Measurements from ENCODE around the gene PPIF. TPM values are rescaled to one million over a fixed set of nuclear protein-coding genes. Genes with fewer than 3 reads are reported as not detected.

PPIF gene
- total and polyA plus RNA-seq, 4 experiments from 2014 or later, result 10.6 to 33.7 (median 19.7) TPM

DNA sequence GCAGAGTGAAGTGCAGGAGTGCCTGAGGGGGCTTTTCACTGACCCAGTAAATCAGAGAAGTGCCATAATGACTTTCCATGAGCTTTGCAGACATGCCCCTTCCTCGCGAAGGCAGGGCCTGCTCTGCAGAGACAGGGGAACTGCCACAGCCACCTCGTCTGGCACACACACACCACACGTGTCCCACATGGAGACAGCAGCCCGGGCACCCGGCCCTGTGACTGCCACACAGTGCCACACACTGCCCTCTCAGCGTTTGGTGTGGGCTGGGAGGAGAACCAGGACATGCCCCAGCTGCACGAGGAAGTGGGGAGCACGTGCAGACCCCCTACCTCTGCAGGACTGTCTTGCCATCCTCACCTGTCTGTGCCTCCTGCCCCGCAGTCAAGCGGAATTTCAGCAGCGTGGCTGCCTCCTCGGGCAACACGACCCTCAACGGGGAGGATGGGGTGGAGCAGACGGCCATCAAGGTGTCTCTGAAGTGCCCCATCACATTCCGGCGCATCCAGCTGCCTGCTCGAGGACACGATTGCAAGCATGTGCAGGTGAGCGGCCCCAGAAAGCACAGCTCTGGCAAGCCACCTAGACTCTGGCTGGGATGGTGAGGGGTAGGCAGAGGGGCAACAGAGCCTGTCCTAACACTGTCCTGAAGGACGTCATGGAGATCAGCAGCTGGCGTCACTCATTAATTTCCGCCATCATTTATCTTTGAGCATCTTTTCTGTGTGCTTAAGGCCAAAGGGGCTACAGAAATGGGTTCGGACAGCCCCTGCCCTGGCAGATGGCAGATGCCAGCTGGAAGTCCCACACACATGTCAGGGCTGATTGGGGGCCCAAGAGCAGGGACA lies 43.4 kb upstream of the PPIF start:
- Histone ChIP-seq H3K36me3 (ENCODE audit: insufficient read depth, low read length) (peaks cover 35% of the 10 kb centered on the region), H3K27me3 (ENCODE audit: insufficient read depth, low read length) (no peaks in the 10 kb centered on the region), H3K4me1 (ENCODE audit: insufficient read depth, low read length) (no peaks in the 10 kb centered on the region), H3K27ac (ENCODE audit: low read depth, low read length) (no peak overlapping the region), H3K9me3 (ENCODE audit: control insufficient read depth in 1 of 2, low read length in 2 of 2) (no peaks in the 10 kb centered on the region), H3K4me3 (ENCODE audit: low read length in 2 of 2) (no peak overlapping the region)
- intact Hi-C loops (cut with micrococcal nuclease), result no loop called here
- Mint-ChIP-seq H3K27me3 (no peaks in the 10 kb centered on the region), H3K4me1 (no peaks in the 10 kb centered on the region), H3K4me3 (no peak overlapping the region), H3K9me3 (no peaks in the 10 kb centered on the region), H3K36me3 (peaks cover 34 to 63% of the 10 kb centered on the region in 2 donors), H3K27ac (peak overlapping the region in 1 of 7 donors; percentile 29)
- ChIA-PET POLR2A (ENCODE audit: partially characterized antibody) (interaction anchor here (0.9 to 1.3 kb wide), 2 partner anchors 19 to 42 kb away, joined by 3 read pairs; no protein-coding TSS in a partner anchor), CTCF (ENCODE audit: partially characterized antibody) (interaction anchor here (0.5 kb wide), 1 partner anchor 164 kb away, joined by 4 read pairs; no protein-coding TSS in a partner anchor)
- no peak for DNase-seq

DNA sequence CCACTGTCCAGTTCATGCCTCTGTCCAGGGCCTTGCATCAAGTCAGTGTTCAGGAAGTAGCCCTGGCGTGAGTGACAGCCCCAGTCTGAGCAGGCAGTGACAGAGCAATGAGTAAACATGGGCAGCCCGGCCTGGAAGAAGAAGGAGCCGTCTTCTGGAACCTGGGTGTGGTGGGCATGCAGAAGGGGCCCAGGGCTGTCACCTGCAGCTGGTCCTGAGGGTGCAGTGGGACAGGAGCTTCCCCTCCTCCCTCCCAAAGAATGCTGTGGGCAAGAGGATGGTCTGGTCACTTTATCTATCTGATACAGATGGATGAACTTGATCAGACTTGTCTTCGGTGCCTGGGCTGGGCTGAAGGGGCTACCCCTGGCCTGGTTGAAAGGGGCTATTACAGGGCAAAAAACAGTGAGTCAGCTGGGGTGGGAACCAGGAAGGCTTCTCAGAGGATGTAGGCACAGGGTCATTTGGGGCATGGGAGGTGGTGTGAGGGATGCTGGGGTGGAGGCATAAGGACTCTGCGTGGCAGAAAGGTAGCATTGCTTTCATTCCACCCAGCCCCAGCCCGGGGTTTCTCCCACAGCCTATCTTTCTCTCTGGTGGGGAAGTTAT lies 42.7 kb upstream of the PPIF start:
- Histone ChIP-seq H3K9me3 (ENCODE audit: control insufficient read depth in 1 of 2, low read length in 2 of 2) (no peaks in the 10 kb centered on the region), H3K4me3 (ENCODE audit: low read length in 2 of 2) (no peak overlapping the region), H3K27me3 (ENCODE audit: insufficient read depth, low read length) (no peaks in the 10 kb centered on the region), H3K4me1 (ENCODE audit: insufficient read depth, low read length) (no peaks in the 10 kb centered on the region), H3K36me3 (ENCODE audit: insufficient read depth, low read length) (peaks cover 35% of the 10 kb centered on the region), H3K27ac (ENCODE audit: low read depth, low read length) (no peak overlapping the region)
- H3K4me3 Mint-ChIP-seq, result no peak overlapping the region
- ChIA-PET CTCF (ENCODE audit: partially characterized antibody) (interaction anchor here (0.5 kb wide), 1 partner anchor 163 kb away, joined by 4 read pairs; no protein-coding TSS in a partner anchor), POLR2A (ENCODE audit: partially characterized antibody) (interaction anchor here (0.9 kb wide), 1 partner anchor 18 kb away, joined by 3 read pairs; no protein-coding TSS in a partner anchor)
- DNase-seq, result no peak
- H3K36me3 Mint-ChIP-seq, result peaks cover 35 to 65% of the 10 kb centered on the region in 2 donors
- H3K27ac Mint-ChIP-seq, result peak overlapping the region in 1 of 7 donors; percentile 55
- H3K27me3 Mint-ChIP-seq, result no peaks in the 10 kb centered on the region
- intact Hi-C loops (cut with micrococcal nuclease), result no loop called here
- no peaks in the 10 kb centered on the region for H3K9me3 Mint-ChIP-seq
- no peaks in the 10 kb centered on the region for H3K4me1 Mint-ChIP-seq

DNA sequence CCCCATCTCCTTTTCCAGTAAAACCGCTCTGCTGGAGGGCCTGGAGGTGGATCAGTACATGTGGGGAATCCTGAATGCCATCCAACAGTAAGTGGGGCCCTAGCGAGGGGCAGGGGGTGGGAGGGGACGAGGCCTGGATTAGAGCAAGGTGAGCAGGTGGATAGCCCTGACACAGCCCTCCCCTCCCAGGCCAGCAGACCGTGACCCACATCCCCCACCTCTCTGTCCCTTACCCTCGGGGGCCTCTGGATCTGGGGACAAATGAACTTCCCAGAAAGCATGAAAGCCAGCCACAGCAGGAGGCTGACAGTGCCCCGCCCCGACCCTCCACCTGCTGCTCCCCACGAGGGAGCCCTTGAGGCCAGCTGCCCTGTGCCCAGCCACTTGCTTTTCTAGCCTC lies 41.8 kb upstream of the PPIF start:
- Histone ChIP-seq H3K27ac (ENCODE audit: low read depth, low read length) (no peak overlapping the region), H3K4me1 (ENCODE audit: insufficient read depth, low read length) (no peaks in the 10 kb centered on the region), H3K4me3 (ENCODE audit: low read length in 2 of 2) (no peak overlapping the region), H3K9me3 (ENCODE audit: control insufficient read depth in 1 of 2, low read length in 2 of 2) (no peaks in the 10 kb centered on the region), H3K36me3 (ENCODE audit: insufficient read depth, low read length) (peaks cover 27% of the 10 kb centered on the region), H3K27me3 (ENCODE audit: insufficient read depth, low read length) (no peaks in the 10 kb centered on the region)
- Mint-ChIP-seq H3K27me3 (no peaks in the 10 kb centered on the region), H3K4me3 (no peak overlapping the region), H3K27ac (no peak overlapping the region), H3K4me1 (no peaks in the 10 kb centered on the region), H3K36me3 (peaks cover 30 to 58% of the 10 kb centered on the region in 2 donors), H3K9me3 (no peaks in the 10 kb centered on the region)
- no peak for DNase-seq
- ChIA-PET POLR2A (ENCODE audit: partially characterized antibody) (no interaction called here), CTCF (ENCODE audit: partially characterized antibody) (no interaction called here)
- intact Hi-C loops (cut with micrococcal nuclease), result no loop called here

DNA sequence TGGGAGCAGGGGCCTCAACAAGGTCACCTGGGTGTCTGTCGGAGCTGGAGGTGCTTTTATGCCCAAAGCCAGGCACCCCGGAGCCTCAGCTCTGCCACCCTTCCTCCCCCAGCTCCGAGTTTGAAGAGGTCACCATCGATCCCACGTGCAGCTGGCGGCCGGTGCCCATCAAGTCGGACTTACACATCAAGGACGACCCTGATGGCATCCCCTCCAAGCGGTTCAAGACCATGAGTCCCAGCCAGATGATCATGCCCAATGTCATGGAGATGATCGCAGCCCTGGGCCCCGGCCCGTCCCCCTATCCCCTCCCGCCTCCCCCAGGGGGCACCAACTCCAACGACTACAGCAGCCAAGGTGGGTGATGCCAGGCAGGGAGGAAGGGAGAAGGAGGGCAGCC lies 41.3 kb upstream of the PPIF start:
- ChIA-PET POLR2A (ENCODE audit: partially characterized antibody) (no interaction called here), CTCF (ENCODE audit: partially characterized antibody) (no interaction called here)
- H3K36me3 Mint-ChIP-seq, result peaks cover 27 to 53% of the 10 kb centered on the region in 2 donors
- H3K4me1 Mint-ChIP-seq, result no peaks in the 10 kb centered on the region
- Histone ChIP-seq H3K9me3 (ENCODE audit: control insufficient read depth in 1 of 2, low read length in 2 of 2) (no peaks in the 10 kb centered on the region), H3K27me3 (ENCODE audit: insufficient read depth, low read length) (no peaks in the 10 kb centered on the region), H3K4me1 (ENCODE audit: insufficient read depth, low read length) (no peaks in the 10 kb centered on the region), H3K27ac (ENCODE audit: low read depth, low read length) (no peak overlapping the region), H3K36me3 (ENCODE audit: insufficient read depth, low read length) (peaks cover 26% of the 10 kb centered on the region), H3K4me3 (ENCODE audit: low read length in 2 of 2) (no peak overlapping the region)
- intact Hi-C loops (cut with micrococcal nuclease), result no loop called here
- H3K4me3 Mint-ChIP-seq, result no peak overlapping the region
- H3K27me3 Mint-ChIP-seq, result no peaks in the 10 kb centered on the region
- no peak for DNase-seq
- no peak overlapping the region for H3K27ac Mint-ChIP-seq
- H3K9me3 Mint-ChIP-seq, result no peaks in the 10 kb centered on the region

DNA sequence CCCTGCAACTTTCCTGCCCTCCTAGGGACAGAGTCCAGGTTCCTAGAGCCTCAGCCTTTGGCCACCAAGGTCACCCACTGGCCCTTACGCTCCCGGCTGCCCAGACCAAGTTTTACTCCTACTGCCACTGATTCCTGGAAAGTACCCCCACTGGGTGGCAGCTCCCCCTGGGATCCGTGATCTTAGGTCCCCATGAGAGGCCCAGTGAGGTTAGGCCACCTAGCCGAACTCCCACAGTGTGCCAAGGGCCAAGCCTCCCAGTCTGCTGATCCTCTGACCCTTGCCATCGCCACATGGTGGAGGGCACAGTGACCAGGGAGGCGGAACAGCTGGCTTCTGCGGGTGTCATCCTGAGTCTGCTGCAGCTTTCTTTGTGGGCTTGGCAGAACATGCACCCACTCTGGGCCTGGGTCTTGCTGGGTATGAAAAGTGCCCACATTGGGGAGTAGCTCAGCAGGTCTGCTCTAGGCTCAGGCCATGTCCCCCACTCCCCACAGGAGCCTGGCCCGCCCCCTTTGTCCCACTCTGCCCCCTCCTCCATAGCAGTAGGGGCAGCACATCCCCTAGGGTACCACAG lies 40.5 kb upstream of the PPIF start:
- Histone ChIP-seq H3K27ac (ENCODE audit: low read depth, low read length) (no peak overlapping the region), H3K27me3 (ENCODE audit: insufficient read depth, low read length) (no peaks in the 10 kb centered on the region), H3K9me3 (ENCODE audit: control insufficient read depth in 1 of 2, low read length in 2 of 2) (no peaks in the 10 kb centered on the region), H3K4me3 (ENCODE audit: low read length in 2 of 2) (no peak overlapping the region), H3K4me1 (ENCODE audit: insufficient read depth, low read length) (no peaks in the 10 kb centered on the region), H3K36me3 (ENCODE audit: insufficient read depth, low read length) (peaks cover 20% of the 10 kb centered on the region)
- Mint-ChIP-seq H3K27me3 (no peaks in the 10 kb centered on the region), H3K9me3 (no peaks in the 10 kb centered on the region), H3K4me3 (no peak overlapping the region), H3K27ac (no peak overlapping the region), H3K36me3 (peaks cover 20 to 46% of the 10 kb centered on the region in 2 donors), H3K4me1 (no peaks in the 10 kb centered on the region)
- POLR2A ChIA-PET (ENCODE audit: partially characterized antibody), result no interaction called here
- CTCF ChIA-PET (ENCODE audit: partially characterized antibody), result interaction anchor here (1.0 kb wide), 1 partner anchor 9 kb away, joined by 4 read pairs; no protein-coding TSS in a partner anchor
- intact Hi-C loops (cut with micrococcal nuclease), result no loop called here
- DNase-seq, result no peak

DNA sequence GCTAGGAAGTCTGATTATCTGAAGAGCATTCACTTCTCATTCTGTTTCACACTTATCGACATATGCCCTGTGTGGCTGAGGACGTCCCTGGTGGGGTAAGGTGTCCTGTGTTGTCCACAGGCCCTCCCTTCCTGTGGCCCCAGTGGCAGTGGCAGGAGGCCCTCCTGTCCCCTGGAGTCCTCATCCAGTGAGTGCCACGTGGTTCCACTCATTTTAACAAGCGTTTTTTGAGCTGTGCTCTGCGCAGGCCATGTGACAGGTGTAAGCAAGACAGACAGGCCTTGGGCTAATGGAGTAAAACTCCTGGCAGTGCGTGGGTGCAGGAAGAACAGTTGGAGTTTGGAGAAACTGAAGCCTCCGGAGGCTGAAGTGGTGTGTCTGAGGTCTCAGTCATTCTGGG lies 39.3 kb upstream of the PPIF start:
- Histone ChIP-seq H3K9me3 (ENCODE audit: control insufficient read depth in 1 of 2, low read length in 2 of 2) (no peaks in the 10 kb centered on the region), H3K36me3 (ENCODE audit: insufficient read depth, low read length) (peaks cover 20% of the 10 kb centered on the region), H3K4me1 (ENCODE audit: insufficient read depth, low read length) (no peaks in the 10 kb centered on the region), H3K27me3 (ENCODE audit: insufficient read depth, low read length) (no peaks in the 10 kb centered on the region), H3K4me3 (ENCODE audit: low read length in 2 of 2) (no peak overlapping the region), H3K27ac (ENCODE audit: low read depth, low read length) (no peak overlapping the region)
- ChIA-PET POLR2A (ENCODE audit: partially characterized antibody) (no interaction called here), CTCF (ENCODE audit: partially characterized antibody) (no interaction called here)
- DNase-seq, result no peak
- Mint-ChIP-seq H3K27ac (peak overlapping the region in 2 of 7 donors; percentile 22 to 75), H3K4me3 (peak overlapping the region in 1 of 8 donors; percentile 43), H3K27me3 (no peaks in the 10 kb centered on the region), H3K9me3 (no peaks in the 10 kb centered on the region), H3K4me1 (no peaks in the 10 kb centered on the region), H3K36me3 (peaks cover 20 to 50% of the 10 kb centered on the region in 2 donors)
- intact Hi-C loops (cut with micrococcal nuclease), result no loop called here

DNA sequence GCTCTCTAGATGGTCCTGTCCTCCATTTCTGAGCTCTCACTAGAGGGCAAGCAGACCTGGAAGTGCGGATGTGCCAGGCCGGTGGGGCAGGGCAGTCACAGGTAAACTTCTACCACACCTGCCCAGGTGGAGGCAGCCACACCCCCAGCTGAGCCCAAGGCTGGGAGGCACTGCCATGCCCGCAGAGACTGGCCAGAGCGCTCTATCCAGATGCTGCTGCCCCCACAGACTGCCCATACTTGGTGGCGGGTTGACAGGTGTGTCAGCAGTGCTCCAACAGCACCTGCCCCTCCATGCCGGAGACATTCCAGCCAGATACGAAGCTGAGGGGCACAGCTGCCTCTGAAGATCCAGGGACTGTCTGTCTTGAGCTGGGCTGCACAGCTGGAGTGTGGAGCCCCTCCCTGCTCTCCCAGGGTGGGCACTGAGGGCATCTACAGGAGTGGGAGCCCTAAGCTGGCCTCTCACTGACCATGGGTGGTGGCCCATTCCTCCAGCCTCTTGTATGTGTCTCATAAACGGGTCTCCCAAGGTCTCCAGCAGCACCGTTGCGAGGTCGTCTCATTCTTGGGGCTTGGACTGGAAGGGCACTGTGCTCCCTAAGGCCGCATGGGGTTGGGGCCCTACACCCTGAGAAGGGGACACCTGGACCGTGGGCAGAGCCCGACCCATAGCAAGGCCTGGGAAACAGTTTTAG lies 38.2 kb upstream of the PPIF start:
- ChIA-PET CTCF (ENCODE audit: partially characterized antibody) (no interaction called here), POLR2A (ENCODE audit: partially characterized antibody) (interaction anchor here (1.2 kb wide), 1 partner anchor 13 kb away, joined by 7 read pairs; no protein-coding TSS in a partner anchor)
- Mint-ChIP-seq H3K36me3 (peaks cover 20 to 50% of the 10 kb centered on the region in 2 donors), H3K27ac (peak overlapping the region in 3 of 7 donors; percentile 23 to 32 (median 24)), H3K27me3 (no peaks in the 10 kb centered on the region), H3K4me3 (no peak overlapping the region), H3K4me1 (no peaks in the 10 kb centered on the region), H3K9me3 (no peaks in the 10 kb centered on the region)
- Histone ChIP-seq H3K9me3 (ENCODE audit: control insufficient read depth in 1 of 2, low read length in 2 of 2) (no peaks in the 10 kb centered on the region), H3K4me3 (ENCODE audit: low read length in 2 of 2) (no peak overlapping the region), H3K27ac (ENCODE audit: low read depth, low read length) (no peak overlapping the region), H3K27me3 (ENCODE audit: insufficient read depth, low read length) (no peaks in the 10 kb centered on the region), H3K36me3 (ENCODE audit: insufficient read depth, low read length) (peaks cover 13% of the 10 kb centered on the region), H3K4me1 (ENCODE audit: insufficient read depth, low read length) (no peaks in the 10 kb centered on the region)
- intact Hi-C loops (cut with micrococcal nuclease), result no loop called here
- DNase-seq, result peak in 1 of 5 donors; percentile 11

Measured in CD4-positive, alpha-beta memory T cell (primary cell).